ENCODE data around the gene UBE2G1. TPM values are rescaled to one million over a fixed set of nuclear protein-coding genes. Genes with fewer than 3 reads are reported as not detected.

The UBE2G1 gene
- total RNA-seq, 1 donor from 2014 or later, result 88.5 TPM

GRCh38 chr17:4409659-4410058 is 43.2 kb upstream of the UBE2G1 start:
- Histone ChIP-seq H3F3A (ENCODE audit: low read depth) (no peaks in the 10 kb centered on the region), H2AFZ (replicated peaks) (no peak overlapping the region), H3K79me2 (ENCODE audit: low read depth) (no peaks in the 10 kb centered on the region), H3K4me3 (no peak overlapping the region), H3K4me2 (no peak overlapping the region), H3K27me3 (no peaks in the 10 kb centered on the region), H3K36me3 (no peaks in the 10 kb centered on the region), H3K27ac (no peak overlapping the region), H3K4me1 (no peaks in the 10 kb centered on the region), H3K9ac (no peak overlapping the region), H4K20me1 (ENCODE audit: low read depth) (no peaks in the 10 kb centered on the region), H3K9me3 (ENCODE audit: low read depth) (no peaks in the 10 kb centered on the region)
- Mint-ChIP-seq H3K27me3 (ENCODE audit: insufficient read depth, low read depth) (peaks cover 7% of the 10 kb centered on the region), H3K27ac (no peak overlapping the region), H3K4me3 (no peak overlapping the region), H3K9me3 (no peaks in the 10 kb centered on the region), H3K4me1 (peaks cover 2% of the 10 kb centered on the region), H3K36me3 (no peaks in the 10 kb centered on the region)
- TF ChIP-seq EZH2phosphoT487 (IDR thresholded peaks at IDR 0.05), result no peak
- no peak for TF ChIP-seq EZH2 (IDR thresholded peaks at IDR 0.05)
- TF ChIP-seq, protein P1, sequence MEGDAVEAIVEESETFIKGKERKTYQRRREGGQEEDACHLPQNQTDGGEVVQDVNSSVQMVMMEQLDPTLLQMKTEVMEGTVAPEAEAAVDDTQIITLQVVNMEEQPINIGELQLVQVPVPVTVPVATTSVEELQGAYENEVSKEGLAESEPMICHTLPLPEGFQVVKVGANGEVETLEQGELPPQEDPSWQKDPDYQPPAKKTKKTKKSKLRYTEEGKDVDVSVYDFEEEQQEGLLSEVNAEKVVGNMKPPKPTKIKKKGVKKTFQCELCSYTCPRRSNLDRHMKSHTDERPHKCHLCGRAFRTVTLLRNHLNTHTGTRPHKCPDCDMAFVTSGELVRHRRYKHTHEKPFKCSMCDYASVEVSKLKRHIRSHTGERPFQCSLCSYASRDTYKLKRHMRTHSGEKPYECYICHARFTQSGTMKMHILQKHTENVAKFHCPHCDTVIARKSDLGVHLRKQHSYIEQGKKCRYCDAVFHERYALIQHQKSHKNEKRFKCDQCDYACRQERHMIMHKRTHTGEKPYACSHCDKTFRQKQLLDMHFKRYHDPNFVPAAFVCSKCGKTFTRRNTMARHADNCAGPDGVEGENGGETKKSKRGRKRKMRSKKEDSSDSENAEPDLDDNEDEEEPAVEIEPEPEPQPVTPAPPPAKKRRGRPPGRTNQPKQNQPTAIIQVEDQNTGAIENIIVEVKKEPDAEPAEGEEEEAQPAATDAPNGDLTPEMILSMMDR (IDR thresholded peaks at IDR 0.05), result no peak
- DNase-seq (ENCODE audit: low spot score), result no peak

- no peaks in the 10 kb centered on the region for H3K9me3 ChIP-seq (ENCODE audit: low read depth)
- no peak overlapping the region for H3K4me3 Mint-ChIP-seq
- H3K9me3 Mint-ChIP-seq, result no peaks in the 10 kb centered on the region
- H3K36me3 ChIP-seq, result no peaks in the 10 kb centered on the region
- no peaks in the 10 kb centered on the region for H3K4me1 ChIP-seq
- H3K79me2 ChIP-seq (ENCODE audit: low read depth), result no peaks in the 10 kb centered on the region
- TF ChIP-seq, protein P1 (IDR thresholded peaks at IDR 0.05), result no peak
- H3F3A ChIP-seq (ENCODE audit: low read depth), result no peaks in the 10 kb centered on the region
- no peaks in the 10 kb centered on the region for H3K27me3 ChIP-seq
- no peak overlapping the region for H3K4me2 ChIP-seq
- DNase-seq (ENCODE audit: low spot score), result no peak
- H3K4me1 Mint-ChIP-seq, result no peaks in the 10 kb centered on the region
- no peak overlapping the region for H3K27ac ChIP-seq
- H3K4me3 ChIP-seq, result no peak overlapping the region
- no peak overlapping the region for H3K27ac Mint-ChIP-seq
- H3K9ac ChIP-seq, result no peak overlapping the region
- no peak overlapping the region for H2AFZ ChIP-seq (replicated peaks)
- H4K20me1 ChIP-seq (ENCODE audit: low read depth), result no peaks in the 10 kb centered on the region
- peaks cover 4% of the 10 kb centered on the region for H3K27me3 Mint-ChIP-seq (ENCODE audit: insufficient read depth, low read depth)
- H3K36me3 Mint-ChIP-seq, result no peaks in the 10 kb centered on the region
Observed at GRCh38 chr17:4407851-4408250, 41.4 kb upstream of the UBE2G1 start.

GRCh38 chr17:4407216-4407615 is 40.7 kb upstream of the UBE2G1 start:
- H3K4me1 Mint-ChIP-seq, result no peaks in the 10 kb centered on the region
- H3K4me2 ChIP-seq, result no peak overlapping the region
- no peaks in the 10 kb centered on the region for H3K4me1 ChIP-seq
- H3K9me3 Mint-ChIP-seq, result no peaks in the 10 kb centered on the region
- no peaks in the 10 kb centered on the region for H3K36me3 Mint-ChIP-seq
- TF ChIP-seq EZH2phosphoT487 (IDR thresholded peaks at IDR 0.05) (no peak), EZH2 (IDR thresholded peaks at IDR 0.05) (no peak)
- TF ChIP-seq, protein P1 (IDR thresholded peaks at IDR 0.05), result no peak
- H3K36me3 ChIP-seq, result no peaks in the 10 kb centered on the region
- H3K27ac Mint-ChIP-seq, result no peak overlapping the region
- no peaks in the 10 kb centered on the region for H3K79me2 ChIP-seq (ENCODE audit: low read depth)
- H3F3A ChIP-seq (ENCODE audit: low read depth), result no peaks in the 10 kb centered on the region
- no peak overlapping the region for H3K4me3 ChIP-seq
- H3K27ac ChIP-seq, result no peak overlapping the region
- H3K27me3 Mint-ChIP-seq (ENCODE audit: insufficient read depth, low read depth), result peaks cover 2% of the 10 kb centered on the region
- no peaks in the 10 kb centered on the region for H4K20me1 ChIP-seq (ENCODE audit: low read depth)
- no peak for DNase-seq (ENCODE audit: low spot score)
- H3K27me3 ChIP-seq, result no peaks in the 10 kb centered on the region
- no peaks in the 10 kb centered on the region for H3K9me3 ChIP-seq (ENCODE audit: low read depth)
- H3K9ac ChIP-seq, result no peak overlapping the region
- H2AFZ ChIP-seq (replicated peaks), result no peak overlapping the region
- no peak overlapping the region for H3K4me3 Mint-ChIP-seq

DNA sequence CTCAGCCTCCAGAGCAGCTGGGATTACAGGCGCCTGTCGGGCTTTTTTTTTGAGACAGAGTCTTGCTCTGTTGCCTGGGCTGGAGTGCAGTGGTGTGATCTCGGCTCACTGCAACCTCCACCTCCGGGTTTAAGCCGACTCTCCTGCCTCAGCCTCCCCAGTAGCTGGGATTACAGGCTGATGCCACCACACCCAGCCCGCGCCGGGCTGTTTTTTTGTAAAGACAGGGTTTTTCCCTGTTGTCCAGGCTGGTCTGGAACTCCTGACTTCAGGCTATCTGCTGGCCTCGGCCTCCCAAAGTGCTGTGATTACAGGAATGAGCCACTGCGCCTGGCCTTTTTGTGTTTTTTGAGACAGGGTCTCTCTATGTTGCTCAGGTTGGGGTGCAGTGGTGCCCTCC is 39.9 kb upstream of the UBE2G1 start:
- H3K4me3 ChIP-seq, result no peak overlapping the region
- H3K4me3 Mint-ChIP-seq, result no peak overlapping the region
- TF ChIP-seq EZH2 (IDR thresholded peaks at IDR 0.05) (no peak), EZH2phosphoT487 (IDR thresholded peaks at IDR 0.05) (no peak)
- TF ChIP-seq, protein P1 (IDR thresholded peaks at IDR 0.05), result no peak
- no peaks in the 10 kb centered on the region for H3K4me1 Mint-ChIP-seq
- H3K79me2 ChIP-seq (ENCODE audit: low read depth), result no peaks in the 10 kb centered on the region
- DNase-seq (ENCODE audit: low spot score), result no peak
- H2AFZ ChIP-seq (replicated peaks), result no peak overlapping the region
- H3K36me3 Mint-ChIP-seq, result no peaks in the 10 kb centered on the region
- no peak overlapping the region for H3K9ac ChIP-seq
- no peaks in the 10 kb centered on the region for H3K36me3 ChIP-seq
- H3K27ac ChIP-seq, result no peak overlapping the region
- H3K9me3 Mint-ChIP-seq, result no peaks in the 10 kb centered on the region
- no peaks in the 10 kb centered on the region for H4K20me1 ChIP-seq (ENCODE audit: low read depth)
- H3K27ac Mint-ChIP-seq, result no peak overlapping the region
- H3F3A ChIP-seq (ENCODE audit: low read depth), result no peaks in the 10 kb centered on the region
- no peaks in the 10 kb centered on the region for H3K9me3 ChIP-seq (ENCODE audit: low read depth)
- peaks cover 2% of the 10 kb centered on the region for H3K27me3 Mint-ChIP-seq (ENCODE audit: insufficient read depth, low read depth)
- no peaks in the 10 kb centered on the region for H3K27me3 ChIP-seq
- no peak overlapping the region for H3K4me2 ChIP-seq
- H3K4me1 ChIP-seq, result no peaks in the 10 kb centered on the region

Measured in neural progenitor cell (in vitro differentiated cells).